IPS-15b (cell line): ENCODE results near the gene SOCS7.

ENCODE experiments used
- H3K27me3 ChIP-seq: one replicate; pipeline ENCODE4 v1.6.1; 2013; ENCODE audit warnings: low read length; ENCODE audit not compliant: control insufficient read depth, insufficient read depth
- H3K36me3 ChIP-seq: one replicate; pipeline ENCODE4 v1.6.1; 2013; ENCODE audit warnings: low read length; ENCODE audit not compliant: control insufficient read depth, insufficient read depth
- H3K4me1 ChIP-seq: one replicate; pipeline ENCODE4 v1.6.1; 2013; ENCODE audit warnings: mild to moderate bottlenecking, low read length; ENCODE audit not compliant: control insufficient read depth, insufficient read depth
- H3K4me3 ChIP-seq: one replicate; pipeline ENCODE4 v1.5.1; 2013; ENCODE audit warnings: low read depth, low read length
- H3K9ac ChIP-seq: one replicate; pipeline ENCODE4 v1.6.1; 2013; ENCODE audit warnings: low read depth, mild to moderate bottlenecking, low read length
- H3K9me3 ChIP-seq: one replicate; pipeline ENCODE4 v1.6.1; 2013; ENCODE audit warnings: mild to moderate bottlenecking, low read length; ENCODE audit not compliant: control insufficient read depth, insufficient read depth

SOCS7 gene

DNA sequence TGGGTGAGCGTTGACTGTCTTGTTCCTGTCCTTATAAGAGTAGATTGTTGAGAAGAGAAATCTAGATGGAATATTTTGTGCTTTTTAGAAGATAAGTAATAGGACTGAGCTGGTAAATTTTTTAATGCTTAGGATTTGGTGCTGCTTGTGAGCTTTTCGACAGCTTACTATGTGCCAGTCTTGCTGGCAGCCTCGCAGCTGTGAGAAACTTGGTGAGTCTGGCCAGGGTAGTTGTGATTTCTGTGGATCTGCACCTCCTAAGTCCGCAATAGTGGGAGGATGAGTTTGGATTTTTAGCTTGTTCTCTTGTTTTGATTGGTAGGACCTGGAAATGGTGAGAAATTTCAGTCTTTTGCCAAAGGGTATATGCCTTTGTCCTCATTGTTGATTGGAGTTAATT is 3.6 kb downstream of the SOCS7 start:
- no peaks in the 10 kb centered on the region for H3K36me3 ChIP-seq
- no peak overlapping the region for H3K4me3 ChIP-seq
- H3K27me3 ChIP-seq: peaks cover 5% of the 10 kb centered on the region
- no peak overlapping the region for H3K9ac ChIP-seq
- H3K4me1 ChIP-seq: no peaks in the 10 kb centered on the region
- no peaks in the 10 kb centered on the region for H3K9me3 ChIP-seq

GRCh38 chr17:38357486-38358123 is 6.0 kb downstream of the SOCS7 start:
- H3K9ac ChIP-seq: no peak overlapping the region
- H3K27me3 ChIP-seq: peaks cover 5% of the 10 kb centered on the region
- H3K9me3 ChIP-seq: no peaks in the 10 kb centered on the region
- H3K4me1 ChIP-seq: no peaks in the 10 kb centered on the region
- no peaks in the 10 kb centered on the region for H3K36me3 ChIP-seq
- H3K4me3 ChIP-seq: no peak overlapping the region

DNA sequence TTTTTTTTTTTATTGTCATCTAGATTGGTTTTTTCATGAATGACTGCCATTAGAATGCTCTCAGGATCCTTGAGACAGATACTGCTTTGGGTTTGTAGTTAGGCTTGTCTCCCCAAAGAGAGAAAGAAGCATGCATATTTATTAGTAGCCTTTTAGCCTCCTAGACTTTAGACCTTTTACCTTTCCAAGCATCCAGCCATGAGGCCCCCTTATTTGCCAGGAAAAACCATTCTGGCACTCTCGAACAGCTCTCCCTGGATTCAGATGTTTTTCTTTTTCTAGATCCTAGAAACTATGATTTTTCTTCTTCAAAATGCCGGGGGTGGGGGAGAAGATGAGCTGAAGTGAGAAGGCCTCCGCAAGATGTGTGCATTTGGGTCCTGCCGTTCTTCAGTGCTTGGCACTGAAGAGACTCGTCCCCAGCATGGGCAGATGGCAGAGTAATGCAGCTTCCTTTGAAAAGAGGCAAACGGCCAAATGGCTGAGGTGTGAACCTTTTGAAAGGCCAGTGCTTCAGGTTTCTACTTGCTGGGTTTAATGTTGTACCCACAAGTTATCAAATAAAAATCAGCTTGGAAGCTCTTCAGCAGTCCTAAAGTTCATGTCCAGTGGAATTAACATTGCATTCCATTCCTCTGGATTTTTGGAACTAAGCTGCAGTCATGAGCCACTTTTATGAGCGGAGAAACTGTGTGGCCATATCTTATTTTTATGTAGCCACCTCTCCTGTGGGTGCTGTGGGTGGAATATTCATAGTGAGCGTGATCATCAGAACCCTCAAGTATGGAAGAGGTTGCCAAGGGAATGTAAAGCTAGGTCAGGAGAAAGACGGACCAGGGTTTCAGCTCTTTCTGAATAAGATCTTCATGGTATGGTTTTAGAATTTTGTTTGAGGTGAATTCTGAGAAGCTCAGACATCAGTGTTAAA is 7.2 kb downstream of the SOCS7 start:
- Histone ChIP-seq H3K9me3 (no peaks in the 10 kb centered on the region), H3K9ac (no peak overlapping the region), H3K4me1 (no peaks in the 10 kb centered on the region), H3K36me3 (peaks cover 3% of the 10 kb centered on the region), H3K27me3 (no peaks in the 10 kb centered on the region), H3K4me3 (no peak overlapping the region)

DNA sequence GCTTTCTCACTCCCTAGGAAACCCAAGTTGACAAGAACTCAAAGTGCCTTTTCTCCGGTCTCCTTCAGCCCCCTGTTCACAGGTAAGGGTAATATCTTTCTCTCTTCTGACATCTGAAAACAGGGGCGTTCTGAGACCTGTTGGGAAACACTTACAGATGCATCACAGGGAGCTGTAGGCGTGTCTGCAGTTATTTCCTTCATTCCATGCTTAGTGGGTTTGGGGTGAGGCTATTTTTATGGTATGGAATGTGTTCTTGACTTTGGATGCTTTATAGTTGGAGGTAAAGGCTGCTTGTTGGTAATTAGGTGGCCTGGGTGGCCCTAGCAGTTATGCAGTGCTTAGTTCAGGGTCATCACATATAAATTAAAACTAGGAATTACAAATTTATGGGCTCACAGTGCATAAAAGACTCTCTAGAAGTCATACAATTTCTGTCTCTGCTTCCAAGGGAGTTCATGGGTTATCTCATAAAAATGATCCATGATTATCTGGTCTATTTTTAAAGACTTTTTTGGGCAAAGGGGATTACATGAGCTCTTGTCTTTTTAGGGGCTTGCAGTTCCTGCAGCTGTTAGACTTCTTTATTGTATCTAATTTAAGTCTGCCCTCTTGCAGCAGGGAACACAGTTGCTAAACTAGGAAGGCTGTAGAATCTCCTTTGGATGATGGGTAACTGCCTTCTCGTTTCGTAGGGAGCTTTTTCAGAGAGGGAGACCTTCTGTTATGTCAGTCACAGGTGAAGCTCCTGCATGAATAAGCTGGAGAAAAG is 10.2 kb downstream of the SOCS7 start:
- H3K4me3 ChIP-seq: no peak overlapping the region
- no peak overlapping the region for H3K9ac ChIP-seq
- H3K9me3 ChIP-seq: no peaks in the 10 kb centered on the region
- H3K36me3 ChIP-seq: peaks cover 9% of the 10 kb centered on the region
- H3K27me3 ChIP-seq: no peaks in the 10 kb centered on the region
- no peaks in the 10 kb centered on the region for H3K4me1 ChIP-seq

DNA sequence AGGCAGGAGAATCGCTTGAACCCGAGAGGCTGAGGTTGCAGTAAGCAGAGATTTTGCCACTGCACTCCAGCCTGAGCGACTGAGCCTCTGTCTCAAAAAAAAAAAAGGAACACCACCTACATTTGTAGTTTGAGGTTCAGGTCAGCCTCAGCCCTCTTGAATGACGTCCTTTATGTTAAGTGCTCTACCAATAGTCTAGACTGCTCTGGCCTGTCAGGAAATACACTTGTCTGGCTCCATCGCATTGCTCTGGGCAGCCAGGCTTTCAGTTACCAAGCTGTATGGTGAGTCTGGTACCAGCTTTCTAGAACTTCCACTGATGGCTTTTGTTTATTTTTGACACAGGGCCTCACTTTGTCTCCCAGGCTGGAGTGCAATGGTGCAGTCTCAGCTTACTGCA is 11.4 kb downstream of the SOCS7 start:
- Histone ChIP-seq H3K4me1 (no peaks in the 10 kb centered on the region), H3K9me3 (no peaks in the 10 kb centered on the region), H3K36me3 (peaks cover 9% of the 10 kb centered on the region), H3K4me3 (no peak overlapping the region), H3K27me3 (no peaks in the 10 kb centered on the region), H3K9ac (no peak overlapping the region)

GRCh38 chr17:38364741-38365140 is 13.1 kb downstream of the SOCS7 start:
- H3K4me1 ChIP-seq: no peaks in the 10 kb centered on the region
- no peaks in the 10 kb centered on the region for H3K9me3 ChIP-seq
- H3K9ac ChIP-seq: no peak overlapping the region
- no peaks in the 10 kb centered on the region for H3K27me3 ChIP-seq
- H3K4me3 ChIP-seq: no peak overlapping the region
- peaks cover 9% of the 10 kb centered on the region for H3K36me3 ChIP-seq

DNA sequence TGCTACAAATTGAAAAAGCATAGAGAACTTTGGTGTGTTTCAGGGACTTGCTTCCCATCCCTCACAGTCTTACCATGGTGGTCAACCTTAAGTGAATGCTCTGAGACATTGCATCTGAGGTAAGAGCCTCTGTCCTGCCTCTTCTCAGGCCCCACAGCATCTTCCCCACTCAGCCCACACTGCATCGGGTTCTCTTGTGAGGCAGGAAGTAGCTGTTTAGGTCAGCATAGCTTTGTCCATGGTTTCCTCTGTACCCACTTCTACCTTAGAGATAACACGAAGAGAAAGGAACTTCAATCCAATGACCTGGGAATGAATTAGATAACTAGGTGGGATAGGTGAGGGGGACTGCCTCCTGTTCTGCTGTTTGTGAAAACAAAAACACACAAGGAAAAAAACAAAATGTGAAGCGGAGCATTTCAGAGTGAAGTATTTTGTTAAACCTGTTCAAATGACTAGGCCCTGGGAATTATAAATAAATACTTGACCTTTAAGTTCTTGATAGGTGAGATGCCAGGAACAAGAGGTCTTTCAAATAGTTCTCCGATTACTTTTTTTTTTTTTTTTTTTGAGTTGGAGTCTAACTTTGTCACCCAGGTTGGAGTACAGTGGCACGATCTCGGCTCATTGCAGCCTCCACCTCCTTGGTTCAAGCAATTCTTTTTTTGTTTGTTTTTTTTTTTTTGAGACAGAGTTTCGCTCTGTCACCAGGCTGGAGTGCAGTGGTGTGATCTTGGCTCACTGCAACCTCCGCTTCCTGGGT is 17.7 kb downstream of the SOCS7 start:
- Histone ChIP-seq H3K4me1 (no peaks in the 10 kb centered on the region), H3K9me3 (no peaks in the 10 kb centered on the region), H3K36me3 (peaks cover 6% of the 10 kb centered on the region), H3K27me3 (no peaks in the 10 kb centered on the region), H3K4me3 (no peak overlapping the region), H3K9ac (no peak overlapping the region)

- Histone ChIP-seq H3K27me3 (no peaks in the 10 kb centered on the region), H3K9me3 (no peaks in the 10 kb centered on the region), H3K9ac (no peak overlapping the region), H3K36me3 (peaks cover 6% of the 10 kb centered on the region), H3K4me3 (no peak overlapping the region), H3K4me1 (no peaks in the 10 kb centered on the region)
Observed at GRCh38 chr17:38379448-38379847, 27.8 kb downstream of the SOCS7 start.

- Histone ChIP-seq H3K36me3 (peaks cover 13% of the 10 kb centered on the region), H3K9me3 (no peaks in the 10 kb centered on the region)
Observed at GRCh38 chr17:38395090-38395489, 43.4 kb downstream of the SOCS7 start.

DNA sequence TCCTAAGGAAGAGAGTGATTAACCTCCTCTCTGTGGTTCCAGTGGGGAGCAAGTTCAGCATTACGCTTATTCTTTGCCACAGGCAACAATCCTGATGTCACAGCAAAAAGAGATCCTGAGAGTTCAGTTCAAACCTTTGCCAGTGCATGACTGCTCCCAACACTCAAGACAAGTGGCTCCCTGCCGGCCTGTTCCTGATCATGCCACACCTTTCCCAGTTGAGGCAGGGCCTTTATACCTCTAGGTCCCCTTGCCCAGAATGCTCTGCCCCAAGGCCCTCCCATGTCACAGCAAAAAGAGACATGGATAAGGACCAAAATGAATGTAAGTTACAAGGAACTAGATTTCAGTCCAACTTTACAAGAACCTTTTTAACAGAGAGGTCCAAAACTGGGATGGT is 45.6 kb downstream of the SOCS7 start:
- Histone ChIP-seq H3K9me3 (no peaks in the 10 kb centered on the region), H3K4me1 (no peaks in the 10 kb centered on the region), H3K9ac (no peak overlapping the region), H3K27me3 (no peaks in the 10 kb centered on the region), H3K36me3 (peaks cover 23% of the 10 kb centered on the region), H3K4me3 (no peak overlapping the region)

More at GRCh38 chr17:38395090-38395489, 43.4 kb downstream of the SOCS7 start:
- Histone ChIP-seq H3K27me3 (no peaks in the 10 kb centered on the region), H3K9ac (no peak overlapping the region), H3K4me1 (no peaks in the 10 kb centered on the region), H3K4me3 (no peak overlapping the region)

GRCh38 chr17:38400286-38400685 is 48.6 kb downstream of the SOCS7 start:
- peaks cover 17% of the 10 kb centered on the region for H3K4me1 ChIP-seq
- no peak overlapping the region for H3K4me3 ChIP-seq
- H3K9ac ChIP-seq: no peak overlapping the region
- H3K36me3 ChIP-seq: peaks cover 19% of the 10 kb centered on the region
- no peaks in the 10 kb centered on the region for H3K9me3 ChIP-seq
- H3K27me3 ChIP-seq: no peaks in the 10 kb centered on the region
